HuH-7 (cell line): ENCODE results near the gene CAB39L.
"Not testable (repeated sequence)": the region's sequence is repeated elsewhere in the genome, so short reads cannot be mapped to it uniquely, and the experiment has no call there.

Experiments used
- DNase-seq: peaks from one replicate; pipeline ENCODE4 v3.0.0; 2011; ENCODE audit warnings: low spot score

Gene CAB39L

GRCh38 chr13:49346460-49346859 is 97.4 kb downstream of the CAB39L start:
- DNase-seq, result no peak

GRCh38 chr13:49343731-49344130 is 100.1 kb downstream of the CAB39L start:
- no peak for DNase-seq

GRCh38 chr13:49343255-49343654 is 100.6 kb downstream of the CAB39L start:
- DNase-seq, result no peak

GRCh38 chr13:49342454-49342853 is 101.4 kb downstream of the CAB39L start:
- no peak for DNase-seq

DNA sequence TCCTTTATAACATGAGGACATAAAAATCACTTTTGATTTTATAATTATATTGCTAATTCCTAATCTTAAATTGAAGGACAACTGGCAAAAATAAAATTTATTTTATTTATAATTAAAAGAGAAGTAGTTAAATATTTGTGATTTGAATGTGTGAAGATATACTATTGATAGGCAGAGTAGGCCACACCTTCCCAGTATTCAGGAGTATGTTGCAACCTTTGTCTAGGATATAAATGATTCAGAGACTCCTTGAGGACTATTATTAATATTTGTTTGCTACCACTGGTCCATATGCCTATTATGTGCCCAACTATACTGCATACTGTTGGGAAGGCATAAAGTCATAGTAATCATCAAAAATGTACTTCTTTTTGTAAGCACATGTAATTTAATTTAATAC is 101.9 kb downstream of the CAB39L start:
- no peak for DNase-seq

GRCh38 chr13:49341517-49341916 is 102.3 kb downstream of the CAB39L start:
- no peak for DNase-seq

DNA sequence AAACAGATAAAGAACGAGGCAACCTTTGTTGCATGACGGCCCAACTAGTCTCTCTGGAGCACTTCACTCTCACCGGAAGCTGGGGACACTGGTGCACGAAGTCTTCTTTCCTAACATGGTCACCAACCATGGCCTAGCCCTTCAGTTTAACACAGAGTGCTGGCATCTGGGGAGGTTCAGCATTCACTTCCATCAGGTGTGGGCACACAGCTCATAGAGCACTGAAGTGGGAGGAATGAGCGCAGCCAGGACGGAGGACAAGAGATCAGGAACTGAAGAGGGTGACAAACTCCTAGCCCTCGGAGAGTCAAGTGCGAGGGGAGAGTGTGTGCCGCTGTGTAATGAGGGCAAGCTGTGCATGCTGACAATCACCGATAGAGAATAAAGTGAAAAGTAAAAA is 103.7 kb downstream of the CAB39L start:
- no peak for DNase-seq

- DNase-seq, result no peak
Measured at GRCh38 chr13:49336655-49337054, 107.2 kb downstream of the CAB39L start.

DNA sequence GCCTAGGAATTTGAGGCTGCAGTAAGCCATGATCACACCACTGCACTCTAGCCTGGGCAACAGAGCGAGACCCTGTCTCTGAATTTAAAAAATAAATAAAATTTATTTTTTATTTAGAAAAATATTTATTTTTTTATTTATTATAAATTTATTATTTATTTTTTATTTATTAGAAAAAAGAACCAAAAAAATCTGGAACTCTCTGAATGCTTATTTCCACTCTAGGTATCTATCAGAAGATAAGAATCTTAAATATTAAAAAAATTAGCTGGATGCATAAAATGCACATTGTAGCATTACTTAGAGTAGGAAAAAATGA is 113.4 kb downstream of the CAB39L start:
- no peak for DNase-seq

DNA sequence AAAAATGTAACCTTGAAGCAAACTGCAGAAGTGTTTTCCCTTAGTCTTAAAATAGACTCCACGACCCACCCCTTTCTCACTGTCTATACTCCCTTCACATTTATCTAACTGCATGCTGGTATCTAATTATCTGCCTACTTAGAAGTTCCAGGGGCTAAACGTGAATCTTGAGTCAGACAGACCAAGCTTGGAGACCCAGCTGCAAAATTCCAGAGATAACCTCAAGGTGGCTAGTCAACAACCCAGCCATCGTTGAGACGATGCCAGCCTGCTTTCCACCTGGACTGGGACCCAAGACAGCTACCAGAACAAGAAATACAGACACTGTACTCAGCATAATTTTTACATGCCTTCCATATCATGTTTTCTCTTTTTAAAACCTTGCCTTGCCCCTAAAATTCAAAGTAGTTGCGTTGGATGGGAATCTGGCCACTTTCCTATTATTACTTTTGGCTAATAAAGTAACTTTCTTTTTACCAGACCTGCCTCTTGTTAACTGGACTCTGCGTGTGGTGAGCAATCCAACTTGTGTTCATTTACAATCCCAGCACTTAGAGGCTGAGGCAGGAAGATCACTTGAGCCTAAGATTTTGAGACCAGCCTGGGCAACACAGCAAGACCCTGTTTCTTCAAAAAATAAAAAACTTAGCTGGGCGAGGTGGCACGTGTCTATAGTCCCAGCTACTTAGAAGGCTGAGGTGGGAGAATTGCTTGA is 113.9 kb downstream of the CAB39L start:
- DNase-seq, result no peak

DNA sequence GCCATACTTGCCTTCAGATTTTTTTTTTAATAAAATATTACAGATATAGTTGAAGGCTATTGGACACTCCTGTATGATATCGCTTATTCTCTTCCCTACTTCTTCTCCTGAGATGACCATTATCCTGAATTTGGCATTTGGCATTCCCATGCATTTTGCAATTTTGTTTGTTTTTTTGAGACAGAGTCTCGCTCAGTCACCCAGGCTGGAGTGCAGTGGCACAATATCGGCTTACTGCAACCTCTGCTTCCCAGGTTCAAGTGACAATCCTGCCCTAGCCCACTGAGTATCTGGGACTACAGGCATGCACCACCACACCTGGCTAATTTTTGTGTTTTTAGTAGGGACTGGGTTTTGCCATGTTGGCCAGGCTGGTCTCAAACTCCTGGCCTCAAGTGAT is 116.7 kb downstream of the CAB39L start:
- not testable (repeated sequence) for DNase-seq

DNA sequence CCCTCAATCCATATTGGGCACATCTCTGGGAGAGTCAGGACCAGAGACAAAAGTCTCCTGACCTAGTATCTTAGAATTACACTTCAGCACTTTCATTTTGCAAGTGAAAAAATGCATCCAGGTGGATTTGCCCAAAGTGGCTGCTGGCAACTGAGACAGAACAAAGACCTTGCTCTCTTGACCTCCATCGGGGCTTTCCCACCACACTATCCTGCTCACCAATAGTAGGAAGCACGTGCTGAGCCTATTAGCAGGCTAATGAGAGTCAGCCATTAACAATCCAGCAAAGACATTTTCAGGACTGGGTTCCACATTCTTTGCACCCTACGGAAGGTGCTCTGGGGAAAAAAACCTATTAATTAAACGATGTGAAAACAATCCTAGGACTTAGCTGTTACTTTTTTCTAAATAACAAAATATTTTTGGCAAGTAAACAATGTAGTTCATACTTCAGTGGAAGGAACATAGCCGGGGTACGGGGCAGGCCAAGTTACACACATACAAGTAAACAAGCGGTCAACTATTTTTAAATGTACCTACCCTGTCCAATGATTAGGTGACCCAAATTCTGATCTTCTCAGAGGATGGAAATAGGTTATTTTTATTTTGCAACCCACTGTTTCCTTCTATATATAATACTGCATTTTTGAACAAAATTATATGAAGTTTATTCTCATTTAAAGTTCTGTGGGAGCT is 117.5 kb downstream of the CAB39L start:
- DNase-seq, result no peak

- no peak for DNase-seq
Measured at GRCh38 chr13:49323344-49323743, 120.5 kb downstream of the CAB39L start.

DNA sequence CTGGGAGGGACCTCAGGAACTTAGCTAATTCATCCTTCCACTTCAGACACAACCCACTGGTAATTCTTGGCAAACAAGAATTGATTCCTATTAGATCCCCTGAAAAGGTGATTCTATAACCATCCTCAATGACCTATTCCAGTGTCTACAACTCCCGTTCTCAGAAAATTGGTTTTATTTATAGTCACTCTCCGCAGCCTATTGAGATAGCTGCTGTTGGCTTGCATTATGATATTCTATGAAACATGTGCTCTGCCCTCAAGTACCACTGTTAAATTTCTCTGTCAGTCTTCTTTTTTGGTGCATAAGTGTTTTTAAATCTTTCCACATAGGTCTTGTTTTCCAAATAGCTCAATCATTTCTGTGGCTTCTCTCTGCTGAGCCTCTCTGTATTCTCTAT is 121.2 kb downstream of the CAB39L start:
- DNase-seq, result no peak

GRCh38 chr13:49320975-49321374 is 122.9 kb downstream of the CAB39L start:
- no peak for DNase-seq

GRCh38 chr13:49319951-49320350 is 123.9 kb downstream of the CAB39L start:
- DNase-seq, result no peak

- no peak for DNase-seq
Measured at GRCh38 chr13:49319551-49319950, 124.3 kb downstream of the CAB39L start.

- DNase-seq, result no peak
Measured at GRCh38 chr13:49315756-49316482, 127.9 kb downstream of the CAB39L start.

GRCh38 chr13:49315036-49315565 is 128.8 kb downstream of the CAB39L start:
- no peak for DNase-seq

DNA sequence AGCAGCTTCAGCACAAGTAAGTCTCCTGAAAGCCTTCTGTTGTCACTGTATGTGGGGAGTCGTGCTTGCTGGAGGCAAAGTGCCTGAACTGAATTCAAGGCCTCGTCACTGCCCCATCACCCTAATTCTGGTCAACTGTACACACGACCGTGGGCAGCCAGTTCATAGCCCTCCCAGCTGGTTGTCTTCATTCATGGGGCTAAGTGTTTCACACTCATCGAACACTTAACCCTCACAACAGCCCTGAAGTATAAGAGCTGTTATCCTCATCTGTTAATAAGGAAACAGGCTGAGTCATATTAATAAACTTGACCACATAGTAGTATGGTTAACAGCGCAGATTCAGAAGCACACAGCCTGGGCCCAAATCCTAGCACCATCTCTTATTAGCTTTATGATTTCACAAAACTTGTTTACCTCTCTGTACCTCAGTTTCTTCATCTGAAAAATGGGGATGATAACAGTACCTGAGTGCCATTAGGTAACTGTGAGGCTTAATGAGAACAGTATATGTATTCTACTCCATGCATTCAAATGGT is 129.5 kb downstream of the CAB39L start:
- DNase-seq, result no peak

DNA sequence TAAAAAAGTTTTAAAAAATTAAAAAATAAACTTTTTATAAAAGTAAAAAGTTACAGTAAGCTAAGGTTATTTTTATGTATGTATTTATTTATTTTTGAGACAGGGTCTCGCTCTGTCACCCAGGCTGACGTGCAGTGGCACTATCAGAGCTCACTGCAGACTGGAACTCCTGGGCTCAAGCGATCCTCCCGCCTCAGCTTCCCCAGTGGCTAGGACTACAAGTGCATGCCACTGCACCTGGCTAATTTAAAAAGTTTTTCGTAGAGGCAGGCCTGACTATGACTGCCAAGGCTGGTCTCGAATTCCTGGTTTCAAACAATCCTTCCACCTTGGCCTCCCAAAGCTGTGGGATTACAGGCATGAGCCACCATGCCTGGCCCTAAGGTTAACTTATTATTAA is 132.0 kb downstream of the CAB39L start:
- DNase-seq, result no peak

DNA sequence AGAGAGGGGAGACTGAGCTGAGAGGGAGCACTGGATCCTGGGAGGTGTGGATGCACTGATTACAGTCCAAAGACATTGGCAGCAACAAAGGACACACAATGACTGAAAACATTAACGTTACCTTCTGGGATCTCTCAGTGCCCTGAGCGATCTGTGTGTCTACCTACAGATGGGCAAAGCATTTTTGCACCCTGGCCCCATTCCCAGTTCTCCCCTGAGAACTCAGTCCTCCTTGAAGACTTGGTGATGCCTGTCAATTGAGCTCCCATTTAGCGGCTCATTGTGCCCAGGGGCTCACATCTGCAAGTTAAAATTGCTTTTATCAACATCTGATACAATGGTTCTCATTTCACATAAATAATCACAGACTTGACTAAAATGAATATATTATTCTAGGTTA is 133.6 kb downstream of the CAB39L start:
- DNase-seq, result no peak

GRCh38 chr13:49308921-49309408 is 134.9 kb downstream of the CAB39L start:
- no peak for DNase-seq
